Measurements from ENCODE around the gene DIDO1.

The DIDO1 gene

GRCh38 chr20:62926229-62927127, at the start of gene DIDO1:
TSS of gene DIDO1 (minus strand) at chr20:62926505.
- DNase-seq (ENCODE audit: low read depth, low spot score): peak; percentile 79

- no peak for DNase-seq (ENCODE audit: low read depth, low spot score)
Observed at GRCh38 chr20:62975251-62975760, 49.0 kb upstream of the DIDO1 start.

GRCh38 chr20:62972845-62973745, 46.8 kb upstream of the DIDO1 start:
- DNase-seq (ENCODE audit: low read depth, low spot score): no peak

- peak; percentile 60 for DNase-seq (ENCODE audit: low read depth, low spot score)
Observed at GRCh38 chr20:62971950-62972844, 45.9 kb upstream of the DIDO1 start.

- no peak for DNase-seq (ENCODE audit: low read depth, low spot score)
Observed at GRCh38 chr20:62971211-62971949, 45.1 kb upstream of the DIDO1 start.

- DNase-seq (ENCODE audit: low read depth, low spot score): no peak
Observed at GRCh38 chr20:62970307-62971210, 44.3 kb upstream of the DIDO1 start.

GRCh38 chr20:62969939-62970306, 43.6 kb upstream of the DIDO1 start:
- DNase-seq (ENCODE audit: low read depth, low spot score): no peak

GRCh38 chr20:62969179-62969760, 43.0 kb upstream of the DIDO1 start:
- DNase-seq (ENCODE audit: low read depth, low spot score): no peak

GRCh38 chr20:62968378-62969178, 42.3 kb upstream of the DIDO1 start:
- DNase-seq (ENCODE audit: low read depth, low spot score): no peak

GRCh38 chr20:62967628-62968351, 41.5 kb upstream of the DIDO1 start:
- no peak for DNase-seq (ENCODE audit: low read depth, low spot score)

- DNase-seq (ENCODE audit: low read depth, low spot score): no peak
Observed at GRCh38 chr20:62967149-62967501, 40.8 kb upstream of the DIDO1 start.

- DNase-seq (ENCODE audit: low read depth, low spot score): no peak
Observed at GRCh38 chr20:62966212-62967148, 40.2 kb upstream of the DIDO1 start.

GRCh38 chr20:62965363-62965771, 39.1 kb upstream of the DIDO1 start:
- DNase-seq (ENCODE audit: low read depth, low spot score): no peak

GRCh38 chr20:62964700-62965099, 38.4 kb upstream of the DIDO1 start:
- DNase-seq (ENCODE audit: low read depth, low spot score): no peak

GRCh38 chr20:62963614-62964397, 37.5 kb upstream of the DIDO1 start:
- DNase-seq (ENCODE audit: low read depth, low spot score): no peak

All from activated CD4-positive, CD25-positive, alpha-beta regulatory T cell treated with anti-CD3 and anti-CD28 coated beads, Interleukin-2, amount 50 U/mL, for 16 hours (primary cell).